Adrenal gland (tissue), 12 donors: ENCODE measurements around the gene PAX7. TPM values are rescaled to one million over a fixed set of nuclear protein-coding genes. Genes with fewer than 3 reads are reported as not detected.

Source experiments
- DNase-seq, 7 donors: peaks; one replicate each; pipeline ENCODE4 v3.0.0-alpha.2; 2019 to 2020
- H3K27ac ChIP-seq, 5 donors: fragments of 200-600 bp; sonication (generic) in 4 of 5; 1 replicate in 3 of 5; 2 replicates in 2 of 5; pipeline versions ENCODE4 v1.5.1 to v1.8.0; 2016 to 2020; ENCODE audit warnings: mild to moderate bottlenecking in 1 of 5
- H3K27me3 ChIP-seq: fragments of 200-600 bp; 2 replicates; pipeline ENCODE4 v1.8.0; 2021
- H3K36me3 ChIP-seq, 2 donors: fragments of 200-600 bp; replicated peaks in 1 of 2; 1 replicate in 1 of 2; 2 replicates in 1 of 2; pipeline versions ENCODE4 v1.5.1 to v1.8.0; 2018 to 2022
- H3K4me1 ChIP-seq, 2 donors: fragments of 200-600 bp; replicated peaks in 1 of 2; 1 replicate in 1 of 2; 2 replicates in 1 of 2; pipeline versions ENCODE4 v1.5.1 to v1.8.0; 2018 to 2021
- H3K4me3 ChIP-seq, 4 donors: fragments of 200-600 bp; sonication (generic) in 3 of 4; one replicate each; pipeline ENCODE4 v1.5.1; 2016 to 2018
- H3K9me3 ChIP-seq, 3 donors: fragments of 200-600 bp; sonication (generic) in 1 of 3; replicated peaks in 1 of 3; 1 replicate in 2 of 3; 2 replicates in 1 of 3; pipeline versions ENCODE4 v1.5.1 to v1.8.0; 2016 to 2021
- CTCF ChIP-seq, 6 experiments: fragments of 450-650 bp in 4 of 6; fragments of 200-600 bp in 2 of 6; sonication (generic) in 1 of 6; IDR thresholded peaks; 1 replicate in 5 of 6; 2 replicates in 1 of 6; pipeline versions ENCODE4 v1.5.1 to v1.8.0; 2016 to 2021; ENCODE audit warnings: antibody characterized with exemption in 6 of 6, mild to moderate bottlenecking in 2 of 6, moderate library complexity in 1 of 6
- POLR2A ChIP-seq, 2 donors: fragments of 450-650 bp; IDR thresholded peaks; one replicate each; pipeline ENCODE4 v1.6.1; 2017; ENCODE audit warnings: antibody characterized with exemption in 2 of 2, mild to moderate bottlenecking in 2 of 2, moderate library complexity in 1 of 2
- WGBS, 4 donors: extraction: QIAGEN DNeasy Blood & Tissue Kit in 2 of 4; methylation state at CpG; one replicate each; pipeline versions ENCODE4 v1.1.5 to v1.1.7; 2013 to 2017; 5-methylcytosine and 5-hydroxymethylcytosine counted together
- intact Hi-C, 2 donors: fragments of 100-400 bp; cut with DNase I; formaldehyde crosslinking; loops; one replicate each; pipeline versions ENCODE4 v1.14.1 to v1.15.0; 2022 to 2023
- polyA plus RNA-seq, 3 donors: library from polyadenylated mRNA; stranded (reverse); fragments of 200-250 nt in 2 of 3; fragments of 350-450 nt in 1 of 3; fragmentation: Illumina TruSeq in 1 of 3; extraction: RNeasy Lipid Tissue Mini Kit (QIAGEN cat#74804) in 1 of 3; gene quantifications; one replicate each; pipeline ENCODE4 v1.2.3, GENCODE V29; 2013 to 2014
- total RNA-seq, 9 donors: library from RNA; depleted of rRNA in 4 of 9; stranded (reverse); fragments of >200 nt in 4 of 9; fragments of 120-200 nt in 1 of 9; fragmentation: NEBNext Ultra II Directional in 1 of 9; extraction: Animal tissue kit (Norgen Biotek cat#: 25700) in 1 of 9; gene quantifications; one replicate each; pipeline versions ENCODE4 v1.1.0 to v1.2.4, GENCODE V29; 2013 to 2023
- donor health status: healthy with polysubstance abuse.
- donor health status: Bipolar disorder and iron deficiency.
- donor health status: DM: yes; HTN: yes; CAD: no.
- donor health status: DM: no; HTN: no; CAD: no.
- donor health status: DM: no; HTN: no; CAD: no.
- donor health status: DM: yes; HTN: yes; CAD: no.

The PAX7 gene
- total and polyA plus RNA-seq, 12 donors: not detected

GRCh38 chr1:18787825-18788385 is 157.3 kb downstream of the PAX7 start:
- H3K27me3 ChIP-seq: peaks cover 8% of the 10 kb centered on the region
- intact Hi-C loops: no loop called here

GRCh38 chr1:18789246-18789645 is 158.6 kb downstream of the PAX7 start:
- H3K27ac ChIP-seq: no peak overlapping the region
- no peak overlapping the region for H3K4me3 ChIP-seq
- intact Hi-C loops: no loop called here
- DNase-seq: no peak
- H3K36me3 ChIP-seq: no peaks in the 10 kb centered on the region
- no peaks in the 10 kb centered on the region for H3K4me1 ChIP-seq
- WGBS, 4 donors: 69 to 86% (median 77%) methylated on average over 4 of the region's 4 CpGs
- H3K9me3 ChIP-seq: no peaks in the 10 kb centered on the region
- no peak for TF ChIP-seq POLR2A (IDR thresholded peaks at IDR 0.05)
- TF ChIP-seq CTCF (IDR thresholded peaks at IDR 0.05): no peak
- H3K27me3 ChIP-seq: no peaks in the 10 kb centered on the region

More at GRCh38 chr1:18787825-18788385, 157.3 kb downstream of the PAX7 start:
- no peak for DNase-seq
- H3K36me3 ChIP-seq: no peaks in the 10 kb centered on the region
- H3K9me3 ChIP-seq: no peaks in the 10 kb centered on the region
- H3K27ac ChIP-seq: no peak overlapping the region
- 36 to 58% (median 53%) methylated on average over 3 of the region's 3 CpGs for WGBS, 4 donors
- TF ChIP-seq POLR2A (IDR thresholded peaks at IDR 0.05): no peak
- no peak for TF ChIP-seq CTCF (IDR thresholded peaks at IDR 0.05)
- H3K4me3 ChIP-seq: no peak overlapping the region
- no peaks in the 10 kb centered on the region for H3K4me1 ChIP-seq

GRCh38 chr1:18792747-18793146 is 162.1 kb downstream of the PAX7 start:
- no peaks in the 10 kb centered on the region for H3K4me1 ChIP-seq
- no peak for DNase-seq
- H3K36me3 ChIP-seq: no peaks in the 10 kb centered on the region
- 71 to 91% (median 83%) methylated on average over 3 of the region's 3 CpGs for WGBS, 4 donors
- TF ChIP-seq CTCF (IDR thresholded peaks at IDR 0.05): no peak
- TF ChIP-seq POLR2A (IDR thresholded peaks at IDR 0.05): no peak
- H3K27me3 ChIP-seq: no peaks in the 10 kb centered on the region
- H3K4me3 ChIP-seq: no peak overlapping the region
- no peaks in the 10 kb centered on the region for H3K9me3 ChIP-seq
- H3K27ac ChIP-seq: no peak overlapping the region
- intact Hi-C loops: no loop called here

- H3K4me1 ChIP-seq: no peaks in the 10 kb centered on the region
- 51 to 76% (median 72%) methylated on average over 5 to 10 of the region's 10 CpGs for WGBS, 4 donors
- H3K27me3 ChIP-seq: no peaks in the 10 kb centered on the region
- no peak for DNase-seq
- H3K36me3 ChIP-seq: no peaks in the 10 kb centered on the region
- no peaks in the 10 kb centered on the region for H3K9me3 ChIP-seq
- H3K27ac ChIP-seq: no peak overlapping the region
- no peak overlapping the region for H3K4me3 ChIP-seq
- intact Hi-C loops: no loop called here
- TF ChIP-seq CTCF (IDR thresholded peaks at IDR 0.05): no peak
- TF ChIP-seq POLR2A (IDR thresholded peaks at IDR 0.05): no peak
Observed at GRCh38 chr1:18793164-18793563, 162.5 kb downstream of the PAX7 start.
